ENCODE measurements around the gene IFI27L2.

The IFI27L2 gene

GRCh38 chr14:94128216-94128839, 1.1 kb downstream of the IFI27L2 start:
- TF ChIP-seq CTCF (conservative IDR thresholded peaks at IDR 0.05) (no peak), ZFX (IDR thresholded peaks at IDR 0.05) (no peak)
- H3K27ac ChIP-seq = no peak overlapping the region

GRCh38 chr14:94127330-94127729, 2.1 kb downstream of the IFI27L2 start:
- TF ChIP-seq ZFX (IDR thresholded peaks at IDR 0.05) (no peak), CTCF (conservative IDR thresholded peaks at IDR 0.05) (no peak)
- no peak overlapping the region for H3K27ac ChIP-seq

- no peak overlapping the region for H3K27ac ChIP-seq
- TF ChIP-seq ZFX (IDR thresholded peaks at IDR 0.05) (no peak), CTCF (conservative IDR thresholded peaks at IDR 0.05) (no peak)
These were observed 2.6 kb downstream of the IFI27L2 start for GRCh38 chr14:94126800-94127199.

GRCh38 chr14:94126419-94126677, 3.1 kb downstream of the IFI27L2 start:
- TF ChIP-seq CTCF (conservative IDR thresholded peaks at IDR 0.05) = no peak
- TF ChIP-seq ZFX (IDR thresholded peaks at IDR 0.05) = no peak
- no peak overlapping the region for H3K27ac ChIP-seq

GRCh38 chr14:94125659-94126418, 3.6 kb downstream of the IFI27L2 start:
- no peak overlapping the region for H3K27ac ChIP-seq
- TF ChIP-seq CTCF (conservative IDR thresholded peaks at IDR 0.05) = no peak
- no peak for TF ChIP-seq ZFX (IDR thresholded peaks at IDR 0.05)

GRCh38 chr14:94124582-94125377, 4.6 kb downstream of the IFI27L2 start:
- TF ChIP-seq ZFX (IDR thresholded peaks at IDR 0.05) (no peak), CTCF (conservative IDR thresholded peaks at IDR 0.05) (no peak)
- no peak overlapping the region for H3K27ac ChIP-seq

- H3K27ac ChIP-seq = no peak overlapping the region
- TF ChIP-seq CTCF (conservative IDR thresholded peaks at IDR 0.05) (no peak), ZFX (IDR thresholded peaks at IDR 0.05) (no peak)
These were observed 5.5 kb downstream of the IFI27L2 start for GRCh38 chr14:94123868-94124267.
